Neural cell (in vitro differentiated cells): Measurements from ENCODE around the gene STAT3. TPM values are rescaled to one million over a fixed set of nuclear protein-coding genes. Genes with fewer than 3 reads are reported as not detected.
"Not testable (repeated sequence)": the region's sequence is repeated elsewhere in the genome, so short reads cannot be mapped to it uniquely, and the experiment has no call there.

Experiments
- H2AFZ ChIP-seq: fragments of 200-600, 300-800 bp; sonication (generic), shearing (Covaris generic); 2 replicates; pipeline ENCODE4 v1.6.0; 2014; ENCODE audit warnings: low read depth, mild to moderate bottlenecking, antibody characterized with exemption, low read length, moderate library complexity
- H3F3A ChIP-seq: fragments of 200-600 bp; shearing (Covaris generic); 2 replicates; pipeline ENCODE4 v1.6.1; 2016; ENCODE audit warnings: mild to moderate bottlenecking, moderate library complexity, mixed read lengths, antibody characterized with exemption, low read length; ENCODE audit not compliant: insufficient read depth, poor library complexity, severe bottlenecking
- H3K27ac ChIP-seq: fragments of 200-600, 300-800 bp; sonication (generic), shearing (Covaris generic); 2 replicates; pipeline ENCODE4 v1.5.1; 2014; ENCODE audit warnings: mild to moderate bottlenecking, low read length, moderate library complexity
- H3K27me3 ChIP-seq: fragments of 300-800, 200-600 bp; sonication (generic), shearing (Covaris generic); 2 replicates; pipeline ENCODE4 v1.6.0; 2014; ENCODE audit warnings: mild to moderate bottlenecking, low read depth, low read length, moderate library complexity; ENCODE audit not compliant: insufficient read depth
- H3K36me3 ChIP-seq: fragments of 300-800, 200-600 bp; sonication (generic), shearing (Covaris generic); 2 replicates; pipeline ENCODE4 v1.5.1; 2014; ENCODE audit warnings: mild to moderate bottlenecking, antibody characterized with exemption, low read length, moderate library complexity; ENCODE audit not compliant: insufficient read depth
- H3K4me2 ChIP-seq: fragments of 300-800, 200-600 bp; sonication (generic), shearing (Covaris generic); 2 replicates; pipeline ENCODE4 v1.6.0; 2014; ENCODE audit warnings: mild to moderate bottlenecking, low read length
- H3K4me3 ChIP-seq: fragments of 300-800, 200-600 bp; sonication (generic), shearing (Covaris generic); 2 replicates; pipeline ENCODE4 v1.5.1; 2014; ENCODE audit warnings: mild to moderate bottlenecking, low read length, moderate library complexity
- H3K79me2 ChIP-seq: fragments of 200-600 bp; shearing (Covaris generic); replicated peaks from 2 replicates; pipeline ENCODE4 v1.6.0; 2014; ENCODE audit warnings: mild to moderate bottlenecking, low read length, moderate library complexity; ENCODE audit not compliant: insufficient read depth
- H3K9ac ChIP-seq: fragments of 300-800, 200-600 bp; sonication (generic), shearing (Covaris generic); 2 replicates; pipeline ENCODE4 v1.6.1; 2016; ENCODE audit warnings: mild to moderate bottlenecking, low read length, mixed read lengths
- H3K9me2 ChIP-seq: fragments of 200-600 bp; shearing (Covaris generic); 2 replicates; pipeline ENCODE4 v1.6.1; 2016; ENCODE audit warnings: mild to moderate bottlenecking, low read length, mixed read lengths; ENCODE audit not compliant: insufficient read depth
- H3K9me3 ChIP-seq: fragments of 200-600, 300-800 bp; sonication (generic), shearing (Covaris generic); 2 replicates; pipeline ENCODE4 v1.6.1; 2016; ENCODE audit warnings: mild to moderate bottlenecking, mixed run types, low read length, moderate library complexity, mixed read lengths
- H4K20me1 ChIP-seq: fragments of 200-600 bp; shearing (Covaris generic); 2 replicates; pipeline ENCODE4 v1.6.1; 2016; ENCODE audit warnings: mild to moderate bottlenecking, mixed run types; ENCODE audit not compliant: insufficient read depth
- CTCF ChIP-seq: fragments of 450-650 bp; IDR thresholded peaks from 2 replicates; pipeline ENCODE4 v1.5.1; 2014; ENCODE audit warnings: antibody characterized with exemption, mild to moderate bottlenecking, moderate library complexity; ENCODE audit not compliant: poor library complexity, severe bottlenecking
- EP300 ChIP-seq: fragments of 450-650 bp; conservative IDR thresholded peaks from 2 replicates; pipeline ENCODE4 v1.6.1; 2014; ENCODE audit warnings: antibody characterized with exemption, mild to moderate bottlenecking, moderate library complexity; ENCODE audit not compliant: poor library complexity, severe bottlenecking
- EZH2 ChIP-seq: fragments of 200-600, 300-800 bp; shearing (Covaris generic), sonication (generic); IDR thresholded peaks from 2 replicates; pipeline ENCODE4 v1.6.1; 2014; ENCODE audit warnings: antibody characterized with exemption, low read length, borderline replicate concordance, mild to moderate bottlenecking; ENCODE audit not compliant: insufficient read depth, poor library complexity, severe bottlenecking
- MXI1 ChIP-seq: fragments of 450-650 bp; conservative IDR thresholded peaks from 2 replicates; pipeline ENCODE4 v1.6.1; 2014; ENCODE audit warnings: antibody characterized with exemption, mild to moderate bottlenecking; ENCODE audit not compliant: poor library complexity, severe bottlenecking
- POLR2AphosphoS5 ChIP-seq: IDR thresholded peaks from 2 replicates; pipeline ENCODE4 v1.6.1; 2012
- RAD21 ChIP-seq: fragments of 450-650 bp; conservative IDR thresholded peaks from 2 replicates; pipeline ENCODE4 v1.6.1; 2014; ENCODE audit warnings: antibody characterized with exemption, mild to moderate bottlenecking, moderate library complexity
- REST ChIP-seq: IDR thresholded peaks from 2 replicates; pipeline ENCODE4 v1.6.1; 2012; ENCODE audit warnings: borderline replicate concordance
- SMC3 ChIP-seq: fragments of 450-650 bp; conservative IDR thresholded peaks from 2 replicates; pipeline ENCODE4 v1.6.1; 2014; ENCODE audit warnings: antibody characterized with exemption, mild to moderate bottlenecking, moderate library complexity; ENCODE audit not compliant: poor library complexity
- TAF1 ChIP-seq: IDR thresholded peaks from 2 replicates; pipeline ENCODE4 v1.6.1; 2012; ENCODE audit warnings: low read depth
- polyA plus RNA-seq: library from polyadenylated mRNA; depleted of rRNA; stranded (reverse); fragments of >200 nt; gene quantifications from 2 replicates; pipeline ENCODE4 v1.2.3, GENCODE V29; 2014

STAT3 gene
- polyA plus RNA-seq, 1 donor from 2014 or later = 24.2 TPM

- H3K27me3 ChIP-seq = no peaks in the 10 kb centered on the region
- H2AFZ ChIP-seq = no peak overlapping the region
- TF ChIP-seq RAD21 = no peak
- TF ChIP-seq POLR2AphosphoS5 = no peak
- TF ChIP-seq REST = no peak
- no peak for TF ChIP-seq TAF1
- no peak for TF ChIP-seq MXI1
- TF ChIP-seq EZH2 = no peak
- no peak for TF ChIP-seq EP300
- TF ChIP-seq CTCF = no peak
- no peak for TF ChIP-seq SMC3
- H3K79me2 ChIP-seq = no peaks in the 10 kb centered on the region
- H3K4me2 ChIP-seq = no peak overlapping the region
- no peaks in the 10 kb centered on the region for H4K20me1 ChIP-seq
- H3F3A ChIP-seq = no peaks in the 10 kb centered on the region
- H3K4me3 ChIP-seq = no peak overlapping the region
- H3K9me3 ChIP-seq = no peaks in the 10 kb centered on the region
- H3K9me2 ChIP-seq = no peaks in the 10 kb centered on the region
- H3K36me3 ChIP-seq = no peaks in the 10 kb centered on the region
- H3K9ac ChIP-seq = no peak overlapping the region
- H3K27ac ChIP-seq = no peak overlapping the region
These were observed 87.2 kb downstream of the STAT3 start for GRCh38 chr17:42301022-42301421.

GRCh38 chr17:42299913-42300312, 88.3 kb downstream of the STAT3 start:
- H3K27ac ChIP-seq, H3F3A ChIP-seq, H3K4me3 ChIP-seq, H3K79me2 ChIP-seq, H3K9ac ChIP-seq, H3K36me3 ChIP-seq, H3K9me3 ChIP-seq, H4K20me1 ChIP-seq, H2AFZ ChIP-seq, H3K9me2 ChIP-seq, H3K27me3 ChIP-seq, H3K4me2 ChIP-seq: not testable (repeated sequence)

GRCh38 chr17:42299361-42299760, 88.9 kb downstream of the STAT3 start:
- H3K27me3 ChIP-seq, H2AFZ ChIP-seq, H3K27ac ChIP-seq, H4K20me1 ChIP-seq, H3K79me2 ChIP-seq, H3K4me3 ChIP-seq, H3K9ac ChIP-seq, H3K9me2 ChIP-seq, H3K36me3 ChIP-seq, H3K9me3 ChIP-seq, H3K4me2 ChIP-seq, H3F3A ChIP-seq: not testable (repeated sequence)

- not testable (repeated sequence) for H3K79me2 ChIP-seq, H3K9me3 ChIP-seq, H3K4me3 ChIP-seq, H3K27me3 ChIP-seq, H3K27ac ChIP-seq, H4K20me1 ChIP-seq, H3F3A ChIP-seq, H2AFZ ChIP-seq, H3K9me2 ChIP-seq, H3K9ac ChIP-seq, H3K36me3 ChIP-seq, H3K4me2 ChIP-seq
These were observed 90.5 kb downstream of the STAT3 start for GRCh38 chr17:42297775-42298174.
